Liver (tissue), 9 donors: ENCODE results near the gene RNFT2. TPM values are rescaled to one million over a fixed set of nuclear protein-coding genes. Genes with fewer than 3 reads are reported as not detected.

Source experiments
- DNase-seq: peaks from one replicate; pipeline ENCODE4 v3.0.0-alpha.2; 2017; ENCODE audit warnings: low spot score
- H3K27ac ChIP-seq, 2 donors: one replicate each; pipeline ENCODE4 v1.7.0; 2013; ENCODE audit warnings: inconsistent platforms in 2 of 2, low read length in 2 of 2, control low read depth in 1 of 2, low read depth in 1 of 2, mild to moderate bottlenecking in 1 of 2
- H3K27me3 ChIP-seq, 4 donors: one replicate each; pipeline versions ENCODE4 v1.6.1 to v1.7.0; 2013; ENCODE audit warnings: low read length in 3 of 4, inconsistent platforms in 1 of 4, mild to moderate bottlenecking in 1 of 4, moderate library complexity in 1 of 4; ENCODE audit not compliant: control insufficient read depth in 4 of 4, insufficient read depth in 4 of 4
- H3K36me3 ChIP-seq, 4 donors: one replicate each; pipeline versions ENCODE4 v1.6.1 to v1.7.0; 2013; ENCODE audit warnings: low read length in 3 of 4, mild to moderate bottlenecking in 3 of 4, low read depth in 1 of 4, moderate library complexity in 1 of 4; ENCODE audit not compliant: control insufficient read depth in 4 of 4, insufficient read depth in 3 of 4
- H3K4me1 ChIP-seq, 4 donors: one replicate each; pipeline versions ENCODE4 v1.6.1 to v1.7.0; 2013; ENCODE audit warnings: low read length in 3 of 4, mild to moderate bottlenecking in 3 of 4, moderate library complexity in 1 of 4; ENCODE audit not compliant: control insufficient read depth in 4 of 4, insufficient read depth in 4 of 4
- H3K4me3 ChIP-seq, 3 donors: one replicate each; pipeline versions ENCODE4 v1.6.1 to v1.7.0; 2013; ENCODE audit warnings: low read length in 3 of 3, control low read depth in 1 of 3, low read depth in 1 of 3, mild to moderate bottlenecking in 1 of 3
- H3K9ac ChIP-seq, 2 donors: one replicate each; pipeline ENCODE4 v1.7.0; 2013; ENCODE audit warnings: low read length in 2 of 2, mild to moderate bottlenecking in 2 of 2, moderate library complexity in 2 of 2, control low read depth in 1 of 2, low read depth in 1 of 2
- H3K9me3 ChIP-seq, 4 donors: one replicate each; pipeline versions ENCODE4 v1.6.1 to v1.7.0; 2013; ENCODE audit warnings: low read length in 3 of 4; ENCODE audit not compliant: control insufficient read depth in 4 of 4
- FOXA1 ChIP-seq: IDR thresholded peaks from 2 replicates; pipeline ENCODE4 v1.6.1; 2016; ENCODE audit warnings: antibody characterized with exemption
- JUND ChIP-seq, 2 donors: IDR thresholded peaks; 2 replicates each; pipeline ENCODE4 v1.6.1; 2016; ENCODE audit warnings: antibody characterized with exemption in 2 of 2
- MAX ChIP-seq: IDR thresholded peaks from 2 replicates; pipeline ENCODE4 v1.6.1; 2016; ENCODE audit warnings: antibody characterized with exemption
- NR2F2 ChIP-seq: IDR thresholded peaks from 2 replicates; pipeline ENCODE4 v1.6.1; 2016; ENCODE audit warnings: antibody characterized with exemption
- RAD21 ChIP-seq, 2 donors: IDR thresholded peaks; 2 replicates each; pipeline ENCODE4 v1.6.1; 2016; ENCODE audit warnings: antibody characterized with exemption in 2 of 2, mild to moderate bottlenecking in 2 of 2
- REST ChIP-seq: IDR thresholded peaks from 2 replicates; pipeline ENCODE4 v1.6.1; 2016; ENCODE audit warnings: antibody characterized with exemption, mild to moderate bottlenecking
- TAF1 ChIP-seq: conservative IDR thresholded peaks from 2 replicates; pipeline ENCODE4 v1.6.1; 2016; ENCODE audit warnings: antibody characterized with exemption, mild to moderate bottlenecking
- WGBS: extraction: QIAGEN DNeasy Blood & Tissue Kit; methylation state at CpG from one replicate; pipeline ENCODE4 v1.1.7; 2013; 5-methylcytosine and 5-hydroxymethylcytosine counted together
- polyA plus RNA-seq, 2 donors: library from polyadenylated mRNA; stranded (reverse) in 1 of 2; unstranded in 1 of 2; fragments of 200-250 nt in 1 of 2; fragments of >200 nt in 1 of 2; fragmentation: Nextera tagmentation in 1 of 2; extraction: Ambion mirVana in 1 of 2; gene quantifications; one replicate each; pipeline versions ENCODE4 v1.2.1 to v1.2.3, GENCODE V29; 2013 to 2015
- total RNA-seq, 2 donors: library from RNA; depleted of rRNA; stranded (reverse); fragments of >200 nt; gene quantifications; one replicate each; pipeline ENCODE4 v1.2.3, GENCODE V29; 2014
- TF ChIP-seq, protein P1 (sequence below): IDR thresholded peaks from 2 replicates; pipeline ENCODE4 v1.6.1; 2016; ENCODE audit warnings: antibody characterized with exemption
- donor health status: healthy.
- donor health status: healthy.
- donor health status: healthy.
- donor health status: healthy.
- donor health status: healthy.

The RNFT2 gene
- total and polyA plus RNA-seq, 4 donors, result 0.13 to 1.4 (median 0.19) TPM

GRCh38 chr12:116892349-116893140 is 154.4 kb downstream of the RNFT2 start:
- Histone ChIP-seq H3K9me3 (peaks cover 0 to 2% (median 0%) of the 10 kb centered on the region in 4 donors), H3K36me3 (no peaks in the 10 kb centered on the region), H3K4me3 (no peak overlapping the region), H3K9ac (no peak overlapping the region), H3K27me3 (peaks cover 0 to 4% (median 0%) of the 10 kb centered on the region in 4 donors), H3K4me1 (peaks cover 0 to 6% (median 3%) of the 10 kb centered on the region in 4 donors), H3K27ac (no peak overlapping the region)
- no peak for TF ChIP-seq RAD21 (IDR thresholded peaks at IDR 0.05)
- TF ChIP-seq REST, result no peak
- TF ChIP-seq NR2F2, result no peak
- TF ChIP-seq, protein P1, sequence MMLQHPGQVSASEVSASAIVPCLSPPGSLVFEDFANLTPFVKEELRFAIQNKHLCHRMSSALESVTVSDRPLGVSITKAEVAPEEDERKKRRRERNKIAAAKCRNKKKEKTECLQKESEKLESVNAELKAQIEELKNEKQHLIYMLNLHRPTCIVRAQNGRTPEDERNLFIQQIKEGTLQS, result no peak
- no peak for DNase-seq
- 81% methylated on average over 12 of the region's 12 CpGs for WGBS

GRCh38 chr12:116894913-116895312 is 156.8 kb downstream of the RNFT2 start:
- TF ChIP-seq TAF1 (no peak), RAD21 (IDR thresholded peaks at IDR 0.05) (no peak), FOXA1 (no peak), JUND (IDR thresholded peaks at IDR 0.05) (no peak), MAX (no peak)
- TF ChIP-seq, protein P1, result no peak
- Histone ChIP-seq H3K9me3 (peaks cover 0 to 2% (median 0%) of the 10 kb centered on the region in 4 donors), H3K27me3 (peaks cover 0 to 5% (median 0%) of the 10 kb centered on the region in 4 donors), H3K4me3 (no peak overlapping the region), H3K36me3 (no peaks in the 10 kb centered on the region), H3K9ac (no peak overlapping the region), H3K4me1 (no peaks in the 10 kb centered on the region), H3K27ac (no peak overlapping the region)
- DNase-seq, result no peak
- WGBS, result 85% methylated on average over 3 of the region's 3 CpGs

- Histone ChIP-seq H3K9ac (no peak overlapping the region), H3K9me3 (no peaks in the 10 kb centered on the region), H3K27me3 (peaks cover 0 to 9% (median 0%) of the 10 kb centered on the region in 4 donors), H3K36me3 (no peaks in the 10 kb centered on the region), H3K27ac (no peak overlapping the region), H3K4me1 (no peaks in the 10 kb centered on the region), H3K4me3 (no peak overlapping the region)
- no peak for DNase-seq
- WGBS, result 69% methylated on average over 7 of the region's 7 CpGs
- no peak for TF ChIP-seq FOXA1
These were observed 158.4 kb downstream of the RNFT2 start for GRCh38 chr12:116896411-116896924.
